Neutrophil (primary cell): ENCODE results near the gene PPID.
"Not testable (repeated sequence)": the region's sequence is repeated elsewhere in the genome, so short reads cannot be mapped to it uniquely, and the experiment has no call there.

Source experiments
- H3K27ac ChIP-seq: fragments of 200-600 bp; sonication (generic); 2 replicates; pipeline ENCODE4 v1.5.1; 2016; ENCODE audit warnings: mild to moderate bottlenecking, moderate library complexity
- H3K27me3 ChIP-seq: fragments of 200-600 bp; sonication (generic); 2 replicates; pipeline ENCODE4 v1.6.0; 2016; ENCODE audit warnings: mild to moderate bottlenecking
- H3K36me3 ChIP-seq: fragments of 200-600 bp; sonication (generic); 2 replicates; pipeline ENCODE4 v1.5.1; 2017
- H3K4me1 ChIP-seq, 2 experiments: fragments of 200-600 bp in 1 of 2; sonication (generic) in 1 of 2; 1 replicate in 1 of 2; 2 replicates in 1 of 2; pipeline versions ENCODE4 v1.5.1 to v1.6.1; 2013 to 2016; ENCODE audit warnings: low read depth in 1 of 2, low read length in 1 of 2, mild to moderate bottlenecking in 1 of 2, moderate library complexity in 1 of 2; ENCODE audit not compliant: control insufficient read depth in 1 of 2, insufficient read depth in 1 of 2
- H3K4me3 ChIP-seq, 2 experiments: fragments of 200-600 bp in 1 of 2; sonication (generic) in 1 of 2; 1 replicate in 1 of 2; 2 replicates in 1 of 2; pipeline ENCODE4 v1.5.1; 2013 to 2016; ENCODE audit warnings: low read depth in 1 of 2, low read length in 1 of 2, mild to moderate bottlenecking in 1 of 2, moderate library complexity in 1 of 2
- H3K9me3 ChIP-seq: fragments of 200-600 bp; sonication (generic); 2 replicates; pipeline ENCODE4 v1.5.1; 2016
- CTCF ChIP-seq: fragments of 200-600 bp; sonication (generic); IDR thresholded peaks from 2 replicates; pipeline ENCODE4 v1.5.1; 2016; ENCODE audit warnings: antibody characterized with exemption

PPID gene

GRCh38 chr4:158767451-158767850, 44.3 kb upstream of the PPID start:
- Histone ChIP-seq H3K4me1 (peaks cover 17 to 27% of the 10 kb centered on the region in 2 experiments), H3K27ac (no peak overlapping the region), H3K4me3 (no peak overlapping the region), H3K27me3 (peaks cover 14% of the 10 kb centered on the region), H3K9me3 (no peaks in the 10 kb centered on the region), H3K36me3 (no peaks in the 10 kb centered on the region)
- TF ChIP-seq CTCF: no peak

- H3K27me3 ChIP-seq: peaks cover 14% of the 10 kb centered on the region
- H3K36me3 ChIP-seq: no peaks in the 10 kb centered on the region
- no peaks in the 10 kb centered on the region for H3K9me3 ChIP-seq
- TF ChIP-seq CTCF: no peak
- no peak overlapping the region for H3K4me3 ChIP-seq
- peaks cover 17 to 27% of the 10 kb centered on the region in 2 experiments for H3K4me1 ChIP-seq
- peak overlapping the region; percentile 42 for H3K27ac ChIP-seq
These were observed 43.3 kb upstream of the PPID start for GRCh38 chr4:158766434-158767044.

GRCh38 chr4:158763462-158763861, 40.3 kb upstream of the PPID start:
- H3K27ac ChIP-seq: no peak overlapping the region
- H3K4me1 ChIP-seq: peaks cover 10 to 18% of the 10 kb centered on the region in 2 experiments
- no peak for TF ChIP-seq CTCF
- no peaks in the 10 kb centered on the region for H3K36me3 ChIP-seq
- no peak overlapping the region for H3K4me3 ChIP-seq
- no peaks in the 10 kb centered on the region for H3K9me3 ChIP-seq
- no peaks in the 10 kb centered on the region for H3K27me3 ChIP-seq

- Histone ChIP-seq H3K4me3 (no peak overlapping the region), H3K27ac (no peak overlapping the region), H3K36me3 (no peaks in the 10 kb centered on the region), H3K9me3 (no peaks in the 10 kb centered on the region), H3K4me1 (peaks cover 3 to 12% of the 10 kb centered on the region in 2 experiments), H3K27me3 (no peaks in the 10 kb centered on the region)
- TF ChIP-seq CTCF: no peak
These were observed 39.4 kb upstream of the PPID start for GRCh38 chr4:158762553-158762952.

- Histone ChIP-seq H3K4me1 (no peaks in the 10 kb centered on the region), H3K27ac (no peak overlapping the region), H3K4me3 (no peak overlapping the region), H3K9me3 (no peaks in the 10 kb centered on the region), H3K36me3 (no peaks in the 10 kb centered on the region), H3K27me3 (no peaks in the 10 kb centered on the region)
- TF ChIP-seq CTCF: no peak
These were observed 37.7 kb upstream of the PPID start for GRCh38 chr4:158760866-158761265.

- not testable (repeated sequence) for H3K27ac ChIP-seq, H3K4me1 ChIP-seq, H3K4me3 ChIP-seq, H3K27me3 ChIP-seq, H3K36me3 ChIP-seq, H3K9me3 ChIP-seq
These were observed 36.3 kb upstream of the PPID start for GRCh38 chr4:158759539-158759938.
